Measurements from ENCODE around the gene BPIFB6. TPM values are rescaled to one million over a fixed set of nuclear protein-coding genes. Genes with fewer than 3 reads are reported as not detected.

BPIFB6 gene
- polyA plus RNA-seq, 2 of the 4 experiments (the other 2 are of a cell fraction): not detected

DNA sequence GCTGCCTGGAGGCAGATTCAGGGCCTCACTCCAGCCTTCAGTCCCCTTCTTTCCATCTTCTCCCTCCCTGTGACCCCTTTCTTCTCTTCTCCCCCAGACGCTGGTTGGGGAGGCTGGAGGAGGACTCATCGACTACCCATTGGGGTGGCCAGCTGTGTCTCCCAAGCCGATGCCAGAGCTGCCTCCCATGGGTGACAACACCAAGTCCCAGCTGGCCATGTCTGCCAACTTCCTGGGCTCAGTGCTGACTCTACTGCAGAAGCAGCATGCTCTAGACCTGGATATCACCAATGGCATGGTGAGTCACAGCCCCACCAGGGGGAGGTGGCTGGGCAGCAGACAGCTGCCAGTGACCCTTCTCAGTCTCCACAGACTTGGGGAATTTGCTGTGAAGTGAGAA is 60.9 kb downstream of the BPIFB6 start (continued):
- TF ChIP-seq RNF2 (IDR thresholded peaks at IDR 0.05; ENCODE audit: borderline replicate concordance, low read depth): no peak
- TF ChIP-seq GATA3 (IDR thresholded peaks at IDR 0.05; ENCODE audit: borderline replicate concordance): no peak
- no peak for TF ChIP-seq ZFP36 (IDR thresholded peaks at IDR 0.05; ENCODE audit: borderline replicate concordance, partially characterized antibody)
- TF ChIP-seq CBX8 (IDR thresholded peaks at IDR 0.05): no peak
- TF ChIP-seq HOXA7 (CRISPR knock-in tag; IDR thresholded peaks at IDR 0.05): no peak
- no peak for TF ChIP-seq RARB (CRISPR knock-in tag; IDR thresholded peaks at IDR 0.05)
- no peak for TF ChIP-seq EP300 (IDR thresholded peaks at IDR 0.05)
- TF ChIP-seq, protein P1, sequence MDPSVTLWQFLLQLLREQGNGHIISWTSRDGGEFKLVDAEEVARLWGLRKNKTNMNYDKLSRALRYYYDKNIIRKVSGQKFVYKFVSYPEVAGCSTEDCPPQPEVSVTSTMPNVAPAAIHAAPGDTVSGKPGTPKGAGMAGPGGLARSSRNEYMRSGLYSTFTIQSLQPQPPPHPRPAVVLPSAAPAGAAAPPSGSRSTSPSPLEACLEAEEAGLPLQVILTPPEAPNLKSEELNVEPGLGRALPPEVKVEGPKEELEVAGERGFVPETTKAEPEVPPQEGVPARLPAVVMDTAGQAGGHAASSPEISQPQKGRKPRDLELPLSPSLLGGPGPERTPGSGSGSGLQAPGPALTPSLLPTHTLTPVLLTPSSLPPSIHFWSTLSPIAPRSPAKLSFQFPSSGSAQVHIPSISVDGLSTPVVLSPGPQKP (IDR thresholded peaks at IDR 0.05; ENCODE audit: low read depth, low read length): no peak

DNA sequence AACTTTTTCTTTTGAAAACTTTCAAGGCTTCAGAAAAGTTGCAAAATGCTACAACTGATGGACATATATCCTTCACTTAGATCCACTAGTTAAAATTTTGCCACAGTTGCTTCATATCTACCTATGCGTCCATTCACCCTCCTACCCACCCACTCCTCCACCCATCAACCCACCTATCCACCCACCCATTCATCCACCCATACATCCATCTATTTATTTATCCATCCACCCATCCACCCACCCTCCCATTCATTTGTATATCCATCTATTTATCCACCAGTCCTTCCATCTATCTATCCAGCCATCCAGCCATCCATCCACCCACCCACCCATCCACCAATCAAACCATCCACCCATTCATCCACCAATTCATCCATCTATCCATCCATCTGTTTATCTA is 61.6 kb downstream of the BPIFB6 start:
- DNase-seq (ENCODE audit: low read depth in 1 of 2, low spot score in 1 of 2): no peak
- Histone ChIP-seq H3K4me3 (no peak overlapping the region), H3K4me2 (no peak overlapping the region), H3K4me1 (no peaks in the 10 kb centered on the region), H3K9me3 (no peaks in the 10 kb centered on the region), H3K27ac (no peak overlapping the region)
- FAIRE-seq: no peak
- ChIA-PET CTCF (no interaction called here), POLR2A (no interaction called here)
- WGBS (ENCODE audit: missing lambda C conversion rate): 8% methylated on average over 1 of the region's 1 CpG
- no peak for TF ChIP-seq KDM5A (IDR thresholded peaks at IDR 0.05)
- TF ChIP-seq JUNB (IDR thresholded peaks at IDR 0.05): no peak
- TF ChIP-seq, protein P2, sequence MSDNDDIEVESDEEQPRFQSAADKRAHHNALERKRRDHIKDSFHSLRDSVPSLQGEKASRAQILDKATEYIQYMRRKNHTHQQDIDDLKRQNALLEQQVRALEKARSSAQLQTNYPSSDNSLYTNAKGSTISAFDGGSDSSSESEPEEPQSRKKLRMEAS (IDR thresholded peaks at IDR 0.05): no peak
- TF ChIP-seq GATA3 (IDR thresholded peaks at IDR 0.05; ENCODE audit: borderline replicate concordance): no peak
- TF ChIP-seq FOSL2 (IDR thresholded peaks at IDR 0.05): no peak
- TF ChIP-seq FOSL2 (CRISPR knock-in tag; IDR thresholded peaks at IDR 0.05): no peak
- no peak for TF ChIP-seq HDAC2 (IDR thresholded peaks at IDR 0.05)
- TF ChIP-seq, protein P3, sequence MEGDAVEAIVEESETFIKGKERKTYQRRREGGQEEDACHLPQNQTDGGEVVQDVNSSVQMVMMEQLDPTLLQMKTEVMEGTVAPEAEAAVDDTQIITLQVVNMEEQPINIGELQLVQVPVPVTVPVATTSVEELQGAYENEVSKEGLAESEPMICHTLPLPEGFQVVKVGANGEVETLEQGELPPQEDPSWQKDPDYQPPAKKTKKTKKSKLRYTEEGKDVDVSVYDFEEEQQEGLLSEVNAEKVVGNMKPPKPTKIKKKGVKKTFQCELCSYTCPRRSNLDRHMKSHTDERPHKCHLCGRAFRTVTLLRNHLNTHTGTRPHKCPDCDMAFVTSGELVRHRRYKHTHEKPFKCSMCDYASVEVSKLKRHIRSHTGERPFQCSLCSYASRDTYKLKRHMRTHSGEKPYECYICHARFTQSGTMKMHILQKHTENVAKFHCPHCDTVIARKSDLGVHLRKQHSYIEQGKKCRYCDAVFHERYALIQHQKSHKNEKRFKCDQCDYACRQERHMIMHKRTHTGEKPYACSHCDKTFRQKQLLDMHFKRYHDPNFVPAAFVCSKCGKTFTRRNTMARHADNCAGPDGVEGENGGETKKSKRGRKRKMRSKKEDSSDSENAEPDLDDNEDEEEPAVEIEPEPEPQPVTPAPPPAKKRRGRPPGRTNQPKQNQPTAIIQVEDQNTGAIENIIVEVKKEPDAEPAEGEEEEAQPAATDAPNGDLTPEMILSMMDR (IDR thresholded peaks at IDR 0.05): no peak
- no peak for TF ChIP-seq TP53 (CRISPR knock-in tag; IDR thresholded peaks at IDR 0.05)
- no peak for TF ChIP-seq RAD21 (conservative IDR thresholded peaks at IDR 0.05 in 1 of 2, IDR thresholded peaks at IDR 0.05 in 1 of 2)
- TF ChIP-seq MYC (IDR thresholded peaks at IDR 0.05; ENCODE audit: borderline replicate concordance, low read length): no peak
- TF ChIP-seq CHD4 (IDR thresholded peaks at IDR 0.05; ENCODE audit: borderline replicate concordance): no peak
- ATAC-seq: no peak

DNA sequence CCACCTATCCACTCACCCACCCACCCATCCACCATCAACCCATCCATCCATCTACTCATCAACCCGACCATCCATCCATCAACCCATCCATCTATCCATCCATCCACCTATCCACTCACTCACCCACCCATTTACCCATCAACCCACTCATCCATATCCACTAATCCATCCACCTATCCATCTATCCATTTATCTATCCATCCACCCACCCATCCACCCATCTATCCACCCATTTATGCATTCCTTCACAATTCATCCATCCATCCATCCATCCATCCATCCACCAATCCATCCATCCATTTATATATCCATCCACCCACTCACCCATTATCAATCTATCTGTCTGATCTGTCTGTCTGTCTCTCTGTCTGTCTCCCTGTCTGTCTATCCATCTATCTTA is 62.1 kb downstream of the BPIFB6 start:
- no peak for DNase-seq (ENCODE audit: low read depth in 1 of 2, low spot score in 1 of 2)
- POLR2A ChIA-PET: no interaction called here
- WGBS (ENCODE audit: missing lambda C conversion rate): 0% methylated on average over 1 of the region's 1 CpG
- no peak for FAIRE-seq
- Histone ChIP-seq H3K4me1 (no peaks in the 10 kb centered on the region), H3K4me2 (no peak overlapping the region), H3K4me3 (no peak overlapping the region), H3K27ac (no peak overlapping the region), H3K9me3 (no peaks in the 10 kb centered on the region)
- ATAC-seq: no peak
- CTCF ChIA-PET: interaction anchor here (3.9 kb wide), 1 partner anchor 191 kb away, joined by 49 read pairs; no protein-coding TSS in a partner anchor
- TF ChIP-seq ZSCAN20 (CRISPR knock-in tag; IDR thresholded peaks at IDR 0.05) (no peak), CBX8 (IDR thresholded peaks at IDR 0.05) (no peak), GATA3 (IDR thresholded peaks at IDR 0.05; ENCODE audit: borderline replicate concordance) (no peak), NFE2L2 (conservative IDR thresholded peaks at IDR 0.05; ENCODE audit: low read length) (no peak), ZNF302 (CRISPR knock-in tag; IDR thresholded peaks at IDR 0.05) (no peak), CBX2 (IDR thresholded peaks at IDR 0.05; ENCODE audit: borderline replicate concordance, low read depth) (no peak), RNF2 (IDR thresholded peaks at IDR 0.05; ENCODE audit: borderline replicate concordance, low read depth) (no peak), TP53 (CRISPR knock-in tag; IDR thresholded peaks at IDR 0.05) (no peak), KDM1A (IDR thresholded peaks at IDR 0.05; ENCODE audit: low read depth) (no peak), RCOR1 (IDR thresholded peaks at IDR 0.05; ENCODE audit: low read depth, low read length) (no peak), ZFP36 (IDR thresholded peaks at IDR 0.05; ENCODE audit: borderline replicate concordance, partially characterized antibody) (no peak)
- TF ChIP-seq, protein P4, sequence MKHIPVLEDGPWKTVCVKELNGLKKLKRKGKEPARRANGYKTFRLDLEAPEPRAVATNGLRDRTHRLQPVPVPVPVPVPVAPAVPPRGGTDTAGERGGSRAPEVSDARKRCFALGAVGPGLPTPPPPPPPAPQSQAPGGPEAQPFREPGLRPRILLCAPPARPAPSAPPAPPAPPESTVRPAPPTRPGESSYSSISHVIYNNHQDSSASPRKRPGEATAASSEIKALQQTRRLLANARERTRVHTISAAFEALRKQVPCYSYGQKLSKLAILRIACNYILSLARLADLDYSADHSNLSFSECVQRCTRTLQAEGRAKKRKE (CRISPR knock-in tag; IDR thresholded peaks at IDR 0.05; ENCODE audit: low read depth): no peak
- TF ChIP-seq, protein P5, sequence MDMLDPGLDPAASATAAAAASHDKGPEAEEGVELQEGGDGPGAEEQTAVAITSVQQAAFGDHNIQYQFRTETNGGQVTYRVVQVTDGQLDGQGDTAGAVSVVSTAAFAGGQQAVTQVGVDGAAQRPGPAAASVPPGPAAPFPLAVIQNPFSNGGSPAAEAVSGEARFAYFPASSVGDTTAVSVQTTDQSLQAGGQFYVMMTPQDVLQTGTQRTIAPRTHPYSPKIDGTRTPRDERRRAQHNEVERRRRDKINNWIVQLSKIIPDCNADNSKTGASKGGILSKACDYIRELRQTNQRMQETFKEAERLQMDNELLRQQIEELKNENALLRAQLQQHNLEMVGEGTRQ (IDR thresholded peaks at IDR 0.05): no peak
- TF ChIP-seq, protein P6, sequence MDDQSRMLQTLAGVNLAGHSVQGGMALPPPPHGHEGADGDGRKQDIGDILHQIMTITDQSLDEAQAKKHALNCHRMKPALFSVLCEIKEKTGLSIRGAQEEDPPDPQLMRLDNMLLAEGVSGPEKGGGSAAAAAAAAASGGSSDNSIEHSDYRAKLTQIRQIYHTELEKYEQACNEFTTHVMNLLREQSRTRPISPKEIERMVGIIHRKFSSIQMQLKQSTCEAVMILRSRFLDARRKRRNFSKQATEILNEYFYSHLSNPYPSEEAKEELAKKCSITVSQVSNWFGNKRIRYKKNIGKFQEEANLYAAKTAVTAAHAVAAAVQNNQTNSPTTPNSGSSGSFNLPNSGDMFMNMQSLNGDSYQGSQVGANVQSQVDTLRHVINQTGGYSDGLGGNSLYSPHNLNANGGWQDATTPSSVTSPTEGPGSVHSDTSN (IDR thresholded peaks at IDR 0.05): no peak
- TF ChIP-seq, protein P3 (IDR thresholded peaks at IDR 0.05): no peak

Data from A549 (cell line).